OCI-LY3 (cell line): ENCODE measurements around the gene ICAM1.

Experiments used
- EZH2phosphoT487 ChIP-seq: fragments of 200-600 bp; shearing (Covaris generic); IDR thresholded peaks from 2 replicates; pipeline ENCODE4 v1.6.1; 2018; ENCODE audit warnings: antibody characterized with exemption, mixed run types, low read depth
- TF ChIP-seq, protein P1 (sequence below): fragments of 200-600, 300-600 bp; sonication (generic); IDR thresholded peaks from 2 replicates; pipeline ENCODE4 v1.5.1; 2014; ENCODE audit warnings: antibody characterized with exemption, low read length, low read depth

DNA sequence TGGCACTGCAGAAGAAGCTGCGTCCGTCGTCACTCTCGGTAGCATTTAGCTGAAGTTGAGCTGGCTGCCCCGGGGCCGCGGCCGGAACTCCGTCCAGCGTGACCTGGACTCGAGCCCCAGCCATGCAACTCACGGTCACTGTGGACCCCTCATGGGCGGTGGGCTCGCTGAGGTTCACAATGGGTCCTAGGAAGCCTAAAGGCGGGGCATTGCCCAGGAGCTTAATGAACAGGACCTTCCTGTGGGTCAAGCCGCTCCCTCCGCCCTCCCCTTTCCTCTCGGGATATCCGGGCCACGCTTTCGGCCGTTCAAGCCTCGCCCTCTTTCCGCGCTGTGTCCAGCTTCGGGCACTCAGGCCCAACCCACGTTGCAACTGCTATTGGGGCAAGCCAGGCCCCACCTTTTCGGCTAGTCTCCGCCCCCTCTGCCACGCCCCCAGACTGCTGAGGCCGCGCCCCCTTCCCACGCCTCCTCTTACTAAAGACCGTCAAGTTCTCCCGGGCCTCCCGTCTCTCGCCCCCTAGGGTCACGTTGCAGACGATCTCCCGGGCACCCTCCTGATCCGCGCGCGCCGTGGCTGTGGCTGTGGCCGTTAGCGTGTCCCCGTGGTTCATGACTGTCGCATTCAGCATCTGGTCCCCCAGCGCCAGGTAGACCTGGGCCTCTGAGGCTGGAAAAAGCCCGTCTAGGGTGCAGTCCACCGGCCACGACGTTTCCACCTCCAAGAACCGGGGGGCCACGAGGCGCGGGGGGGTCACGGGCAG is 63.9 kb downstream of the ICAM1 start:
- TF ChIP-seq, protein P1, sequence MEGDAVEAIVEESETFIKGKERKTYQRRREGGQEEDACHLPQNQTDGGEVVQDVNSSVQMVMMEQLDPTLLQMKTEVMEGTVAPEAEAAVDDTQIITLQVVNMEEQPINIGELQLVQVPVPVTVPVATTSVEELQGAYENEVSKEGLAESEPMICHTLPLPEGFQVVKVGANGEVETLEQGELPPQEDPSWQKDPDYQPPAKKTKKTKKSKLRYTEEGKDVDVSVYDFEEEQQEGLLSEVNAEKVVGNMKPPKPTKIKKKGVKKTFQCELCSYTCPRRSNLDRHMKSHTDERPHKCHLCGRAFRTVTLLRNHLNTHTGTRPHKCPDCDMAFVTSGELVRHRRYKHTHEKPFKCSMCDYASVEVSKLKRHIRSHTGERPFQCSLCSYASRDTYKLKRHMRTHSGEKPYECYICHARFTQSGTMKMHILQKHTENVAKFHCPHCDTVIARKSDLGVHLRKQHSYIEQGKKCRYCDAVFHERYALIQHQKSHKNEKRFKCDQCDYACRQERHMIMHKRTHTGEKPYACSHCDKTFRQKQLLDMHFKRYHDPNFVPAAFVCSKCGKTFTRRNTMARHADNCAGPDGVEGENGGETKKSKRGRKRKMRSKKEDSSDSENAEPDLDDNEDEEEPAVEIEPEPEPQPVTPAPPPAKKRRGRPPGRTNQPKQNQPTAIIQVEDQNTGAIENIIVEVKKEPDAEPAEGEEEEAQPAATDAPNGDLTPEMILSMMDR = no peak
- no peak for TF ChIP-seq EZH2phosphoT487
